Measurements from ENCODE around the gene PLD5. TPM values are rescaled to one million over a fixed set of nuclear protein-coding genes. Genes with fewer than 3 reads are reported as not detected.

Gene PLD5
- total RNA-seq, 2 donors from 2014 or later: 0.27 TPM; not detected in 1

DNA sequence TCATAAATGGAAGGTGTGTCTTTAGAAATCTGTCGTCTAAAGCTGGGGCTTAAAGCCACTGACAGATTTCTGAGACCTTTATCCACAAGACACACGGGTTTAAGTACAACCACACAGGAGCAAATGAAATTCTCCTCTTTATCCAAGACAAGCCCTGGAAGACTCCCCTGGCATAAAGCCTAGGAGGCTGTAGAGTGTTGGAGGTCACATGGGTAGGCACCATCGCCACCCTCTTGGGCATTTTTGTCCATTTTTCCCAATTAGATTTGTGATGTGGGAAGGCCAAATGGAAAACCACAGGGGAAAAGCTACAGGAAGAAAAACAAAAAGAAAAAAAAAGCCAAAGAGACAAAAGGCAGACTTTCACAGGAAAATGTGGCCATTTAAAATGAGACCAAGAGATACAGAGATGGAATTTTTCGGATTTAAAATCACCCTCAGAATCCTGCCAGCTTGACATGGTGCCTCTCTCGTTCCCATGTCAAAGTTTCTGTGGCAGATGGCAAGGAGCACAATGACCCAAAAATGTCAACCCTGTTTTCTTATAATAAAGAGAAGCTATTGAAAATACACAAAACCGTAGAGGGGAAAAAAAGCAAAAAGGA is 91.9 kb downstream of the PLD5 start:
- no peak for DNase-seq
- no peak overlapping the region for H3K9ac ChIP-seq (ENCODE audit: low read depth in 2 of 2, low read length in 2 of 2)
- H3K4me1 ChIP-seq: no peaks in the 10 kb centered on the region
- TF ChIP-seq, protein P1, sequence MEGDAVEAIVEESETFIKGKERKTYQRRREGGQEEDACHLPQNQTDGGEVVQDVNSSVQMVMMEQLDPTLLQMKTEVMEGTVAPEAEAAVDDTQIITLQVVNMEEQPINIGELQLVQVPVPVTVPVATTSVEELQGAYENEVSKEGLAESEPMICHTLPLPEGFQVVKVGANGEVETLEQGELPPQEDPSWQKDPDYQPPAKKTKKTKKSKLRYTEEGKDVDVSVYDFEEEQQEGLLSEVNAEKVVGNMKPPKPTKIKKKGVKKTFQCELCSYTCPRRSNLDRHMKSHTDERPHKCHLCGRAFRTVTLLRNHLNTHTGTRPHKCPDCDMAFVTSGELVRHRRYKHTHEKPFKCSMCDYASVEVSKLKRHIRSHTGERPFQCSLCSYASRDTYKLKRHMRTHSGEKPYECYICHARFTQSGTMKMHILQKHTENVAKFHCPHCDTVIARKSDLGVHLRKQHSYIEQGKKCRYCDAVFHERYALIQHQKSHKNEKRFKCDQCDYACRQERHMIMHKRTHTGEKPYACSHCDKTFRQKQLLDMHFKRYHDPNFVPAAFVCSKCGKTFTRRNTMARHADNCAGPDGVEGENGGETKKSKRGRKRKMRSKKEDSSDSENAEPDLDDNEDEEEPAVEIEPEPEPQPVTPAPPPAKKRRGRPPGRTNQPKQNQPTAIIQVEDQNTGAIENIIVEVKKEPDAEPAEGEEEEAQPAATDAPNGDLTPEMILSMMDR (IDR thresholded peaks at IDR 0.05): no peak
- H3K36me3 ChIP-seq: no peaks in the 10 kb centered on the region
- no peak overlapping the region for H3K27ac ChIP-seq
- intact Hi-C loops (cut with DNase I): no loop called here
- H3K4me3 ChIP-seq: no peak overlapping the region
- H3K27me3 ChIP-seq: no peaks in the 10 kb centered on the region
- no peaks in the 10 kb centered on the region for H3K9me3 ChIP-seq

- H3K9ac ChIP-seq (ENCODE audit: low read depth in 2 of 2, low read length in 2 of 2): no peak overlapping the region
- no peaks in the 10 kb centered on the region for H3K9me3 ChIP-seq
- H3K27ac ChIP-seq: no peak overlapping the region
- TF ChIP-seq, protein P1 (IDR thresholded peaks at IDR 0.05): no peak
- H3K4me1 ChIP-seq: no peaks in the 10 kb centered on the region
- H3K27me3 ChIP-seq: no peaks in the 10 kb centered on the region
- no peaks in the 10 kb centered on the region for H3K36me3 ChIP-seq
- no peak for DNase-seq
- intact Hi-C loops (cut with DNase I): no loop called here
- H3K4me3 ChIP-seq: no peak overlapping the region
Measured at GRCh38 chr1:242431786-242432185, 92.7 kb downstream of the PLD5 start.

GRCh38 chr1:242430956-242431355 is 93.5 kb downstream of the PLD5 start:
- Histone ChIP-seq H3K27me3 (no peaks in the 10 kb centered on the region), H3K27ac (no peak overlapping the region), H3K9me3 (no peaks in the 10 kb centered on the region), H3K36me3 (no peaks in the 10 kb centered on the region), H3K4me1 (no peaks in the 10 kb centered on the region), H3K9ac (ENCODE audit: low read depth in 2 of 2, low read length in 2 of 2) (no peak overlapping the region), H3K4me3 (no peak overlapping the region)
- TF ChIP-seq, protein P1 (IDR thresholded peaks at IDR 0.05): no peak
- no peak for DNase-seq
- intact Hi-C loops (cut with DNase I): no loop called here

DNA sequence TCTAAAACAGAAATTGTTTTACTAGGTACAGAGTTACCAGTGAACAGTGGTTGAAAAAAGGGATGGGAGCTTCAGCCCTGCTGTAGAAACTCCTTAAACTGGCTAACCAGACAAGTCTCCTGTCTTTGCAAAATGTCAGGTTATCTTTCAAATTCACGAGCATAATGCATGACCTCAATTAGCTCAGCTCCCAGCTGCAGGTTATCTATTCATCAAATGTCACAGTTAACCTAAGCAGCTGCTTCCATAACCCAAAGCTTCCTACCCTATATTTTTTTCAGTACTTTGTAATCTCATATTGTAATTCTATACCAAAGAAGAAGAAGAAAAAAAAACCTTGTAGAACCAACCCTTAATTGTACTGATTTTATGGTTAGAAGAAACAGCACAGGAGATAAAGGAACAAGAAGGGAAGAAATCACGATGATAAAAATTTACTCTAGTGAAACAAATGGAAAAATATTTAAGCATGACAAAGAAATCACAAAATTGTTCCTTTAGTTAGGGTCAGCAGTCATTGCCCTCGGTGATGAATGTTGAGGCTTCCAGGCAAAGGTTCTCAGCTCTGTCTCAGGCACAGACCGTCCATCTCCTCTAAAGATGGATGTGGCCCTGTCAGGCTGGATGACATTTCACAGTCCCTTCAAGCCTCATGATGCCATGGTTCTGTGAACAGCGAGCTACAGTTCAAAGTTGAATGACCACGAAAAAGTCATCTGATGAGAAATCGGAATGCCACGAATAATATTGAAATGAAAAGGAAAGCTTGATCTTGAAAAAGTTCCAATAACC is 95.9 kb downstream of the PLD5 start:
- H3K27me3 ChIP-seq: no peaks in the 10 kb centered on the region
- H3K4me3 ChIP-seq: no peak overlapping the region
- no peak overlapping the region for H3K9ac ChIP-seq (ENCODE audit: low read depth in 2 of 2, low read length in 2 of 2)
- H3K4me1 ChIP-seq: no peaks in the 10 kb centered on the region
- no peak for DNase-seq
- H3K36me3 ChIP-seq: no peaks in the 10 kb centered on the region
- intact Hi-C loops (cut with DNase I): no loop called here
- H3K9me3 ChIP-seq: no peaks in the 10 kb centered on the region
- TF ChIP-seq, protein P1 (IDR thresholded peaks at IDR 0.05): no peak
- H3K27ac ChIP-seq: no peak overlapping the region

- intact Hi-C loops (cut with DNase I): no loop called here
- Histone ChIP-seq H3K27me3 (no peaks in the 10 kb centered on the region), H3K36me3 (no peaks in the 10 kb centered on the region), H3K4me3 (no peak overlapping the region), H3K9ac (ENCODE audit: low read depth in 2 of 2, low read length in 2 of 2) (no peak overlapping the region), H3K9me3 (no peaks in the 10 kb centered on the region), H3K27ac (no peak overlapping the region), H3K4me1 (no peaks in the 10 kb centered on the region)
- TF ChIP-seq, protein P1 (IDR thresholded peaks at IDR 0.05): no peak
- DNase-seq: no peak
Measured at GRCh38 chr1:242427519-242427918, 97.0 kb downstream of the PLD5 start.

Data from colonic mucosa (tissue), 4 donors.